HFFc6 (cell line): ENCODE measurements around the gene C14orf132. TPM values are rescaled to one million over a fixed set of nuclear protein-coding genes. Genes with fewer than 3 reads are reported as not detected.

ENCODE experiments used
- DNase-seq: peaks from one replicate; pipeline ENCODE4 v3.0.0-alpha.2; 2018
- H3K27ac Mint-ChIP-seq: 2 replicates; pipeline ENCODE4 v1.8.0; 2020; ENCODE audit warnings: mild to moderate bottlenecking, mixed read lengths
- H3K27me3 Mint-ChIP-seq: 2 replicates; pipeline ENCODE4 v1.8.0; 2021; ENCODE audit warnings: mild to moderate bottlenecking, moderate library complexity, mixed read lengths; ENCODE audit not compliant: insufficient read depth
- H3K36me3 Mint-ChIP-seq: 2 replicates; pipeline ENCODE4 v1.8.0; 2021; ENCODE audit warnings: low read depth, mixed read lengths
- H3K4me1 Mint-ChIP-seq: 2 replicates; pipeline ENCODE4 v1.8.0; 2020; ENCODE audit warnings: low read depth, mixed read lengths
- H3K4me3 Mint-ChIP-seq: 2 replicates; pipeline ENCODE4 v1.8.0; 2020; ENCODE audit warnings: mild to moderate bottlenecking, moderate library complexity, mixed read lengths
- H3K9me3 Mint-ChIP-seq: 2 replicates; pipeline ENCODE4 v1.8.0; 2020; ENCODE audit warnings: mild to moderate bottlenecking, mixed read lengths
- total RNA-seq, 6 experiments: library from RNA; stranded (reverse); fragmentation: NEBNext Ultra II Directional; extraction: Animal tissue kit (Norgen Biotek cat#: 25700); gene quantifications; 2 replicates in 1 of 6; 3 replicates in 5 of 6; pipeline ENCODE4 v1.2.3, GENCODE V29; 2021
- TF ChIP-seq, protein P1 (sequence below): fragments of 200-600 bp; sonication (generic); IDR thresholded peaks from 2 replicates; pipeline ENCODE4 v1.5.0; 2021; ENCODE audit warnings: antibody characterized with exemption, mild to moderate bottlenecking

The C14orf132 gene
- total RNA-seq, 6 experiments from 2014 or later, result 21.5 to 33.1 (median 27.1) TPM

DNA sequence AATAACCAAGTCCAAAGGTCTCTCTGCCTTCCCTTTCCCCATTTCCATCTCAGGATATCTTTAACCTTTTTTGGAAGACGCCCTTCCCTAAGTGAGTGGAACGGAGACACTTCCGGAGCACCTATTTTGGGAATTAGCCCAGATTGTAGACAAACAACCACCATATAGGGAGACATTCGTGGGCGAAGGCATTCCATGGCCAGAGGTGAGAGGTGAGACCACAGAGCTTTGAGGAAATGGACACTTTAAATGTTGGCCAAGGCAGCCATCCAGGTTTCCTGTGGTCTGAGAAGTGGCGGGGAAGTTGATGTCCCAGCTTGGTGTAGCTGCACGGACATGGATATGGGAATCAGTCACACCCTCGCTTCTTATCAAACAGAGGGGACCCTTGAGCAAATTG is 96.1 kb downstream of the C14orf132 start:
- TF ChIP-seq, protein P1, sequence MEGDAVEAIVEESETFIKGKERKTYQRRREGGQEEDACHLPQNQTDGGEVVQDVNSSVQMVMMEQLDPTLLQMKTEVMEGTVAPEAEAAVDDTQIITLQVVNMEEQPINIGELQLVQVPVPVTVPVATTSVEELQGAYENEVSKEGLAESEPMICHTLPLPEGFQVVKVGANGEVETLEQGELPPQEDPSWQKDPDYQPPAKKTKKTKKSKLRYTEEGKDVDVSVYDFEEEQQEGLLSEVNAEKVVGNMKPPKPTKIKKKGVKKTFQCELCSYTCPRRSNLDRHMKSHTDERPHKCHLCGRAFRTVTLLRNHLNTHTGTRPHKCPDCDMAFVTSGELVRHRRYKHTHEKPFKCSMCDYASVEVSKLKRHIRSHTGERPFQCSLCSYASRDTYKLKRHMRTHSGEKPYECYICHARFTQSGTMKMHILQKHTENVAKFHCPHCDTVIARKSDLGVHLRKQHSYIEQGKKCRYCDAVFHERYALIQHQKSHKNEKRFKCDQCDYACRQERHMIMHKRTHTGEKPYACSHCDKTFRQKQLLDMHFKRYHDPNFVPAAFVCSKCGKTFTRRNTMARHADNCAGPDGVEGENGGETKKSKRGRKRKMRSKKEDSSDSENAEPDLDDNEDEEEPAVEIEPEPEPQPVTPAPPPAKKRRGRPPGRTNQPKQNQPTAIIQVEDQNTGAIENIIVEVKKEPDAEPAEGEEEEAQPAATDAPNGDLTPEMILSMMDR, result no peak
- Mint-ChIP-seq H3K36me3 (peaks cover 7% of the 10 kb centered on the region; the same call in 1 of the 2 replicates), H3K4me1 (peaks cover 33% of the 10 kb centered on the region), H3K27me3 (no peaks in the 10 kb centered on the region; the same call in none of the 2 replicates), H3K4me3 (no peak overlapping the region), H3K27ac (peak overlapping the region; percentile 16; the same call in 1 of the 2 replicates), H3K9me3 (peaks cover 7% of the 10 kb centered on the region)
- no peak for DNase-seq

DNA sequence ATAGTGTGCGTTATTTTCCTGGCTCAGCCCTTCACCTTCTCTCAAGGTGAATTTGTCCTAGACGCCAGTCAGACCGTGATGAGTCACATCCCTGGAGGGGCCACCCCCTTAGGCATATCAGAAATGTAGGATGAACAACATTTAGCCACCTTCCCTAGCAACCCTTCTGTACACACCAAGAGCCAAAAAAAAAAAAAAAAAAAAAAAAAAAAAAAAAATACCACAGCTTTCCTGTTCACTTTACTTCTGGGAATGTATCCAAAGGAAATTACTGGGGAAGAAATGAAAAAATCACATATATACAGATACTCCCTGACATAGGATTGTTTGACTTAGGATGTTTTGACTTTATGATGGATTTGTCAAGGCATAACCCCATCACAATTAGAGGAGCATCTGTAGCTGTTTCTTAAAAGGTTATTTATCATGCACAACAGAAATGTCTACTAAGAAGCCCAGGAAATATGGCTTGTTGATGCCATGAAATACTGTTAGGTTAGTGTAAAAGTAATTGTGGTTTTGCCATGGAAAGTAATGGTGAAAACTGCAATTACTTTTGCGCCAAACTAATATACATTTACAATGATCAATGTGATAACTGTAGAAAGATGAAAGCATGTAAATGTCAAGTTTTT is 97.3 kb downstream of the C14orf132 start:
- peaks cover 33% of the 10 kb centered on the region for H3K4me1 Mint-ChIP-seq
- TF ChIP-seq, protein P1, result no peak
- peaks cover 7% of the 10 kb centered on the region; the same call in 1 of the 2 replicates for H3K36me3 Mint-ChIP-seq
- H3K4me3 Mint-ChIP-seq, result no peak overlapping the region
- peak overlapping the region; percentile 59 for H3K27ac Mint-ChIP-seq
- H3K9me3 Mint-ChIP-seq, result peaks cover 7% of the 10 kb centered on the region
- H3K27me3 Mint-ChIP-seq, result no peaks in the 10 kb centered on the region; the same call in none of the 2 replicates
- DNase-seq, result peak; percentile 69

- no peak for DNase-seq
- peaks cover 33% of the 10 kb centered on the region for H3K4me1 Mint-ChIP-seq
Observed at GRCh38 chr14:96138241-96138640, 99.1 kb downstream of the C14orf132 start.

GRCh38 chr14:96139169-96139568 is 100.0 kb downstream of the C14orf132 start:
- Mint-ChIP-seq H3K4me3 (no peak overlapping the region), H3K4me1 (peaks cover 42% of the 10 kb centered on the region), H3K36me3 (peaks cover 11% of the 10 kb centered on the region), H3K27me3 (no peaks in the 10 kb centered on the region; the same call in none of the 2 replicates), H3K27ac (no peak overlapping the region), H3K9me3 (peaks cover 7% of the 10 kb centered on the region)
- DNase-seq, result no peak
- TF ChIP-seq, protein P1, result no peak

More at GRCh38 chr14:96138241-96138640, 99.1 kb downstream of the C14orf132 start:
- H3K36me3 Mint-ChIP-seq, result peaks cover 11% of the 10 kb centered on the region
- no peaks in the 10 kb centered on the region; the same call in none of the 2 replicates for H3K27me3 Mint-ChIP-seq
- no peak overlapping the region for H3K4me3 Mint-ChIP-seq
- TF ChIP-seq, protein P1, result no peak
- H3K9me3 Mint-ChIP-seq, result peaks cover 7% of the 10 kb centered on the region
- H3K27ac Mint-ChIP-seq, result peak overlapping the region; percentile 57; the same call in 1 of the 2 replicates

GRCh38 chr14:96139879-96140278 is 100.7 kb downstream of the C14orf132 start:
- TF ChIP-seq, protein P1, result no peak
- peaks cover 48% of the 10 kb centered on the region for H3K4me1 Mint-ChIP-seq
- H3K4me3 Mint-ChIP-seq, result no peak overlapping the region
- H3K27me3 Mint-ChIP-seq, result no peaks in the 10 kb centered on the region; the same call in none of the 2 replicates
- peaks cover 7% of the 10 kb centered on the region for H3K9me3 Mint-ChIP-seq
- H3K27ac Mint-ChIP-seq, result no peak overlapping the region
- peaks cover 11% of the 10 kb centered on the region for H3K36me3 Mint-ChIP-seq
- DNase-seq, result peak; percentile 31
